Measurements from ENCODE around the gene COX4I2. TPM values are rescaled to one million over a fixed set of nuclear protein-coding genes. Genes with fewer than 3 reads are reported as not detected.

Gene COX4I2
- total and polyA plus RNA-seq, 4 donors, result 0.35 to 0.81 (median 0.59) TPM; not detected in 1

- H3K9ac ChIP-seq (ENCODE audit: low read depth in 1 of 2, low read length in 2 of 2), result peak overlapping the region; percentile 85 to 91
- H3K4me1 ChIP-seq (ENCODE audit: control insufficient read depth in 4 of 4, insufficient read depth in 4 of 4, low read length in 3 of 4), result peaks cover 11 to 59% (median 36%) of the 10 kb centered on the region in 4 donors
- H3K4me3 ChIP-seq (ENCODE audit: low read depth in 1 of 3, low read length in 3 of 3), result peak overlapping the region; percentile 72 to 95 (median 90)
- peaks cover 0 to 1% (median 0%) of the 10 kb centered on the region in 4 donors for H3K36me3 ChIP-seq (ENCODE audit: control insufficient read depth in 4 of 4, insufficient read depth in 3 of 4, low read depth in 1 of 4, low read length in 3 of 4)
- DNase-seq (ENCODE audit: low spot score), result peak; percentile 58
- TF ChIP-seq YY1 (IDR thresholded peaks at IDR 0.05) (peak; percentile 14), HNF4G (IDR thresholded peaks at IDR 0.05) (no peak), NR2F2 (IDR thresholded peaks at IDR 0.05) (peak; percentile 41)
- WGBS, result 3% methylated on average over 39 of the region's 39 CpGs
- H3K9me3 ChIP-seq (ENCODE audit: control insufficient read depth in 4 of 4, low read length in 3 of 4), result no peaks in the 10 kb centered on the region
- H3K27ac ChIP-seq (ENCODE audit: low read depth in 1 of 2, low read length in 2 of 2), result peak overlapping the region; percentile 87 to 89
- H3K27me3 ChIP-seq (ENCODE audit: control insufficient read depth in 4 of 4, insufficient read depth in 4 of 4, low read length in 3 of 4), result no peaks in the 10 kb centered on the region
Observed at GRCh38 chr20:31605902-31606803, 31.6 kb upstream of the COX4I2 start.

- TF ChIP-seq HNF4A (conservative IDR thresholded peaks at IDR 0.05) (peak in 1 of 2 donors; percentile 4), FOXA1 (IDR thresholded peaks at IDR 0.05) (no peak), YY1 (IDR thresholded peaks at IDR 0.05) (no peak), MAX (IDR thresholded peaks at IDR 0.05) (peak; percentile 35), JUND (IDR thresholded peaks at IDR 0.05) (peak in 1 of 2 donors; percentile 28), EGR1 (IDR thresholded peaks at IDR 0.05; ENCODE audit: low read depth in 2 of 2) (peak in 1 of 2 donors; percentile 25), TAF1 (conservative IDR thresholded peaks at IDR 0.05) (peak; percentile 37)
- WGBS, result 35% methylated on average over 8 of the region's 8 CpGs
- no peak for DNase-seq (ENCODE audit: low spot score)
Observed at GRCh38 chr20:31606804-31607639, 30.7 kb upstream of the COX4I2 start.

GRCh38 chr20:31607640-31608250, 30.0 kb upstream of the COX4I2 start:
- peaks cover 16 to 72% (median 47%) of the 10 kb centered on the region in 4 donors for H3K4me1 ChIP-seq (ENCODE audit: control insufficient read depth in 4 of 4, insufficient read depth in 4 of 4, low read length in 3 of 4)

More at GRCh38 chr20:31606804-31607639, 30.7 kb upstream of the COX4I2 start:
- H3K27ac ChIP-seq (ENCODE audit: low read depth in 1 of 2, low read length in 2 of 2), result peak overlapping the region; percentile 87 to 89
- peaks cover 0 to 1% (median 0%) of the 10 kb centered on the region in 4 donors for H3K36me3 ChIP-seq (ENCODE audit: control insufficient read depth in 4 of 4, insufficient read depth in 3 of 4, low read depth in 1 of 4, low read length in 3 of 4)
- H3K9ac ChIP-seq (ENCODE audit: low read depth in 1 of 2, low read length in 2 of 2), result peak overlapping the region; percentile 85 to 91
- H3K4me1 ChIP-seq (ENCODE audit: control insufficient read depth in 4 of 4, insufficient read depth in 4 of 4, low read length in 3 of 4), result peaks cover 13 to 66% (median 43%) of the 10 kb centered on the region in 4 donors
- H3K4me3 ChIP-seq (ENCODE audit: low read depth in 1 of 3, low read length in 3 of 3), result peak overlapping the region; percentile 72 to 95 (median 90)
- H3K9me3 ChIP-seq (ENCODE audit: control insufficient read depth in 4 of 4, low read length in 3 of 4), result no peaks in the 10 kb centered on the region
- no peaks in the 10 kb centered on the region for H3K27me3 ChIP-seq (ENCODE audit: control insufficient read depth in 4 of 4, insufficient read depth in 4 of 4, low read length in 3 of 4)

More at GRCh38 chr20:31607640-31608250, 30.0 kb upstream of the COX4I2 start:
- no peaks in the 10 kb centered on the region for H3K27me3 ChIP-seq (ENCODE audit: control insufficient read depth in 4 of 4, insufficient read depth in 4 of 4, low read length in 3 of 4)
- H3K27ac ChIP-seq (ENCODE audit: low read depth in 1 of 2, low read length in 2 of 2), result peak overlapping the region; percentile 87 to 89
- no peak for DNase-seq (ENCODE audit: low spot score)
- no peaks in the 10 kb centered on the region for H3K9me3 ChIP-seq (ENCODE audit: control insufficient read depth in 4 of 4, low read length in 3 of 4)
- 29% methylated on average over 9 of the region's 9 CpGs for WGBS
- H3K36me3 ChIP-seq (ENCODE audit: control insufficient read depth in 4 of 4, insufficient read depth in 3 of 4, low read depth in 1 of 4, low read length in 3 of 4), result peaks cover 0 to 1% (median 0%) of the 10 kb centered on the region in 4 donors
- peak overlapping the region in 1 of 3 donors; percentile 72 for H3K4me3 ChIP-seq (ENCODE audit: low read depth in 1 of 3, low read length in 3 of 3)
- TF ChIP-seq HNF4A (conservative IDR thresholded peaks at IDR 0.05), result no peak
- no peak for TF ChIP-seq YY1 (IDR thresholded peaks at IDR 0.05)
- peak overlapping the region in 1 of 2 donors; percentile 42 for H3K9ac ChIP-seq (ENCODE audit: low read depth in 1 of 2, low read length in 2 of 2)

Data from liver (tissue), 9 donors.